ENCODE results near the gene SH3PXD2A. TPM values are rescaled to one million over a fixed set of nuclear protein-coding genes. Genes with fewer than 3 reads are reported as not detected.

Gene SH3PXD2A
- total and polyA plus RNA-seq, 3 experiments from 2014 or later: 0.48 to 8.0 (median 7.7) TPM

DNA sequence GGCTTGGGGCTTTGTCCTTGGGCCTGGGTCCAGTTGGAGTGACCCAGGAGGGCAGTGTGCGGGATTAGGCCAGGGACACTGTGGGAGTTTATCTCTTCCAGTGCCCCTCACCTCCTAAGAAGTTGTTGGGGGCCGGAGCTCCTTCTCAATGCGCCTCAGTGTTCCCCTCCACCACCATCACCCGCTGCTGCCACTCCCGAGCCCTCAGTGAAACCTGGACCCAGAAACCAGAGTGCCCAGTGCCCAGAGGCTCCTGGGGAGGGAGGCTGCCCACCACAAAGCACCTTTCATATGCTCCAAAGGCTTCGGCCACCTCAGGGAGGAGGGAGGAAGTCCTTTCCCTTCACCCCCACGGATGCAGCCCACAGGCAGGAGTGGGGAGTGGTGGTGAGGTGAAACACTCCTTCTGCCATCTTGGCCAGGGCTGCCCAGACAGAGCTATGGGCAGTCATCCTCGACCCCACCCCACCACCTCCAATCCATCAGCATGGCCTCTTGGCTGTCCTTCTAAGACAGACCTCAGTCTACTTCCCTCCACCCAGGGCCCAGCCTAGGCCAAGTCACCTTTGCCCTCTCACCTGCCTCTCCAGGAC is 99.0 kb downstream of the SH3PXD2A start:
- H3K27ac Mint-ChIP-seq: peak overlapping the region in 4 of 8 donors; percentile 49 to 96 (median 70)

DNA sequence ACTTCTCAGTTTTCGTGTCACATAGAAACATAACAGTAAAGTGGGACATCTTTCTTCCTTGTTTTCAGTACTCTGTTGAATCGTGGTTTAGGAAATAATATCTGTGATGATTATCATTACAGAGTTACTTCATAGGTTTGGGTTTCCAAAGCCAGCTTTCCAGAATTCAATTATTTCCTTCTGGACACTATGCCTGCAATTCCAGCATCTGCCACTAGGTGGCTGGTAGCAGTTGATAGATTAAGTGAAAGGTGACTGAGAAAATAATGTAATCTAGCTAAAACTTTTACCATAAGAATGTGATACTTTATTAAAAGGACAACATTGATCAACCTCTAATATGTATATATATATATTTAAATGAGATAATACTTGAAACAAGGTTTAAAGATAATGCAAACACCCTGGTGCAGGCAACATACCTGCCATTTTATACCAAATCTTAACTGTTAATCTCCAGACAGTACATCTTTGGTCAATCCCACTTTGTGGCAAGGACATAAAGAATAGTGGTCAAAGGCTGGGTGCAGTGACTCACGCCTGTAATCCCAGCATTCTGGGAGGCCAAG is 102.6 kb downstream of the SH3PXD2A start:
- Mint-ChIP-seq H3K36me3 (no peaks in the 10 kb centered on the region), H3K4me1 (peaks cover 14 to 20% (median 18%) of the 10 kb centered on the region in 3 donors), H3K27ac (no peak overlapping the region), H3K27me3 (peaks cover 0 to 6% of the 10 kb centered on the region in 2 donors), H3K9me3 (peaks cover 0 to 12% (median 9%) of the 10 kb centered on the region in 5 donors), H3K4me3 (no peak overlapping the region)
- POLR2A ChIA-PET: no interaction called here
- H3K27me3 ChIP-seq (ENCODE audit: insufficient read depth, low read length, poor library complexity, severe bottlenecking): no peaks in the 10 kb centered on the region
- no peak overlapping the region for H3K4me3 ChIP-seq (ENCODE audit: low read length)
- no peak overlapping the region for H3K27ac ChIP-seq (ENCODE audit: low read depth, low read length)
- peaks cover 12% of the 10 kb centered on the region for H3K4me1 ChIP-seq (ENCODE audit: insufficient read depth, low read length)
- CTCF ChIA-PET: interaction anchor here (0.8 to 1.0 kb wide), 4 partner anchors 11 to 20 kb away, joined by 3 to 5 read pairs (median 4); no protein-coding TSS in a partner anchor
- H3K9me3 ChIP-seq (ENCODE audit: low read length): peaks cover 5% of the 10 kb centered on the region
- no peaks in the 10 kb centered on the region for H3K36me3 ChIP-seq (ENCODE audit: insufficient read depth, low read length)
- DNase-seq: no peak

More for the DNA sequence above, 99.0 kb downstream of the SH3PXD2A start:
- ChIA-PET CTCF (interaction anchor here (3.6 kb wide), 1 partner anchor 17 kb away, joined by 15 read pairs; no protein-coding TSS in a partner anchor), POLR2A (no interaction called here)
- H3K36me3 Mint-ChIP-seq: no peaks in the 10 kb centered on the region
- Histone ChIP-seq H3K27me3 (ENCODE audit: insufficient read depth, low read length, poor library complexity, severe bottlenecking) (no peaks in the 10 kb centered on the region), H3K4me3 (ENCODE audit: low read length) (no peak overlapping the region), H3K36me3 (ENCODE audit: insufficient read depth, low read length) (no peaks in the 10 kb centered on the region), H3K27ac (ENCODE audit: low read depth, low read length) (no peak overlapping the region), H3K4me1 (ENCODE audit: insufficient read depth, low read length) (peaks cover 28% of the 10 kb centered on the region), H3K9me3 (ENCODE audit: low read length) (peaks cover 5% of the 10 kb centered on the region)
- H3K27me3 Mint-ChIP-seq: no peaks in the 10 kb centered on the region
- no peak for DNase-seq
- peaks cover 0 to 10% (median 7%) of the 10 kb centered on the region in 5 donors for H3K9me3 Mint-ChIP-seq
- H3K4me3 Mint-ChIP-seq: no peak overlapping the region
- peaks cover 24 to 29% (median 29%) of the 10 kb centered on the region in 3 donors for H3K4me1 Mint-ChIP-seq

DNA sequence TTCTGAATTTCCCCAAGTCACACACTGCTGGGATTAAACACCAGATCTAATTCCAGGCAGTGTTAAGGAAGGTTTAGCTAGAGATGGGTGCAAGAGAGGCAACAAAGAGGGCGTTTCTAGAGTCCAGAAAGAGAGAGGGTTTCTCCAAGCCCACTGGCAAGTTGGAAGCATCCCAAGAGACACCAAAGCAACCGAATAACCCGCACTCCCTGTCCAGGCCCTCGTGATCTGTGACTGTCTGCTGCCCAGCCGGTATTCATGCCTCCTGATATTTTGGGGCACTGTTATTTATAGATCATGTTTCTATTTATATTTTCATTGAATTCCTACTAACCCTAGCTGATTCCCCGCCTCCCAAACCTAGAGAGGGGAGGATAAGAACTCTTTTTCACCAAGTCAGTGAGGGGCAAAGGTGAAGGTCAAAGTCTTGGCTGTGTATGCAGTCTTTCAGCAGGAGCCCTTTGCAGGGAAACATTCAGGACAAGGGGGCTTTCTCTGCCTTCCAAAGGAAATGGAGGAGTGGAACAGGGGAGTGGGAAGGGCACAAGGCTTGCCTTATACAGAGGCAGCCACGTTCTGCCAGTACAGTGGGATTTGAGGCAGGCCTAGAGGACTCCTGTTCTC is 103.6 kb downstream of the SH3PXD2A start:
- no peaks in the 10 kb centered on the region for H3K36me3 ChIP-seq (ENCODE audit: insufficient read depth, low read length)
- Mint-ChIP-seq H3K27me3 (peaks cover 0 to 8% of the 10 kb centered on the region in 2 donors), H3K4me1 (peaks cover 10 to 19% (median 17%) of the 10 kb centered on the region in 3 donors), H3K27ac (no peak overlapping the region), H3K36me3 (no peaks in the 10 kb centered on the region), H3K9me3 (peaks cover 0 to 12% (median 9%) of the 10 kb centered on the region in 5 donors), H3K4me3 (no peak overlapping the region)
- H3K4me1 ChIP-seq (ENCODE audit: insufficient read depth, low read length): peaks cover 9% of the 10 kb centered on the region
- ChIA-PET POLR2A (no interaction called here), CTCF (interaction anchor here (1.0 kb wide), 1 partner anchor 13 kb away, joined by 5 read pairs; no protein-coding TSS in a partner anchor)
- DNase-seq: no peak
- H3K27ac ChIP-seq (ENCODE audit: low read depth, low read length): no peak overlapping the region
- peaks cover 5% of the 10 kb centered on the region for H3K9me3 ChIP-seq (ENCODE audit: low read length)
- no peaks in the 10 kb centered on the region for H3K27me3 ChIP-seq (ENCODE audit: insufficient read depth, low read length, poor library complexity, severe bottlenecking)
- H3K4me3 ChIP-seq (ENCODE audit: low read length): no peak overlapping the region

DNA sequence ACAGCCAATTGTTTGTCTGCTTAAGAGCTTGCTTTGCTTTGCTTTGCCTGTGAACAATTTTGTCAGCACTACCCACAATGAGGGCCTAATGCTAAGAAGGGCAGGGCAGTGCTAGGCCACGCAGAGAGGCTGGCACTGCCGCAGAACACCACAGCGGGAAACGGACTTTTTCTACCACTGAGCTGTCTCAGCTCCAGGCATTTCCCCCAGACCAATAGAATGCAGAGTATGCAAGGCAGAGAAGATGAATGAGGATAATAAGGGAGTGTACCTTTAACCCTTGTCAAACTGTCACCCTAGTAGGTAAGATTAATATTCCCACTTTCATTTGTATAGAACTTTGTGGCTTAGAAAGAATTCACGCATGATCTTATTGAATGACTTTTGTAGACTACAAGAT is 104.5 kb downstream of the SH3PXD2A start:
- H3K27me3 Mint-ChIP-seq: peaks cover 0 to 11% of the 10 kb centered on the region in 2 donors
- H3K4me1 Mint-ChIP-seq: peaks cover 13 to 25% (median 23%) of the 10 kb centered on the region in 3 donors

GRCh38 chr10:103749779-103750178 is 105.6 kb downstream of the SH3PXD2A start:
- Histone ChIP-seq H3K27ac (ENCODE audit: low read depth, low read length) (no peak overlapping the region), H3K36me3 (ENCODE audit: insufficient read depth, low read length) (no peaks in the 10 kb centered on the region), H3K27me3 (ENCODE audit: insufficient read depth, low read length, poor library complexity, severe bottlenecking) (no peaks in the 10 kb centered on the region), H3K4me3 (ENCODE audit: low read length) (no peak overlapping the region), H3K4me1 (ENCODE audit: insufficient read depth, low read length) (peaks cover 9% of the 10 kb centered on the region), H3K9me3 (ENCODE audit: low read length) (peaks cover 5% of the 10 kb centered on the region)
- Mint-ChIP-seq H3K4me3 (no peak overlapping the region), H3K4me1 (peaks cover 17 to 29% (median 27%) of the 10 kb centered on the region in 3 donors), H3K27me3 (peaks cover 0 to 11% of the 10 kb centered on the region in 2 donors), H3K27ac (no peak overlapping the region), H3K9me3 (peaks cover 0 to 12% (median 9%) of the 10 kb centered on the region in 5 donors), H3K36me3 (no peaks in the 10 kb centered on the region)
- no peak for DNase-seq
- ChIA-PET POLR2A (no interaction called here), CTCF (interaction anchor here (1.1 to 1.2 kb wide), 2 partner anchors 16 to 37 kb away, joined by 3 read pairs; no protein-coding TSS in a partner anchor)

More for the DNA sequence above, 104.5 kb downstream of the SH3PXD2A start:
- no peaks in the 10 kb centered on the region for H3K36me3 ChIP-seq (ENCODE audit: insufficient read depth, low read length)
- CTCF ChIA-PET: interaction anchor here (1.0 kb wide), 1 partner anchor 14 kb away, joined by 5 read pairs; no protein-coding TSS in a partner anchor
- H3K27ac ChIP-seq (ENCODE audit: low read depth, low read length): no peak overlapping the region
- H3K9me3 ChIP-seq (ENCODE audit: low read length): peaks cover 5% of the 10 kb centered on the region
- no peaks in the 10 kb centered on the region for H3K27me3 ChIP-seq (ENCODE audit: insufficient read depth, low read length, poor library complexity, severe bottlenecking)
- no peak overlapping the region for H3K4me3 ChIP-seq (ENCODE audit: low read length)
- no peak overlapping the region for H3K4me3 Mint-ChIP-seq
- peak overlapping the region in 1 of 8 donors; percentile 69 for H3K27ac Mint-ChIP-seq
- no peak for DNase-seq
- peaks cover 9% of the 10 kb centered on the region for H3K4me1 ChIP-seq (ENCODE audit: insufficient read depth, low read length)
- POLR2A ChIA-PET: no interaction called here
- H3K36me3 Mint-ChIP-seq: no peaks in the 10 kb centered on the region
- H3K9me3 Mint-ChIP-seq: peaks cover 0 to 12% (median 9%) of the 10 kb centered on the region in 5 donors

GRCh38 chr10:103748020-103748419 is 107.4 kb downstream of the SH3PXD2A start:
- no peaks in the 10 kb centered on the region for H3K27me3 ChIP-seq (ENCODE audit: insufficient read depth, low read length, poor library complexity, severe bottlenecking)
- ChIA-PET CTCF (no interaction called here), POLR2A (interaction anchor here (1.4 kb wide), 1 partner anchor 18 kb away, joined by 5 read pairs; no protein-coding TSS in a partner anchor)
- peak overlapping the region in 3 of 8 donors; percentile 29 to 68 (median 37) for H3K27ac Mint-ChIP-seq
- peaks cover 9% of the 10 kb centered on the region for H3K4me1 ChIP-seq (ENCODE audit: insufficient read depth, low read length)
- peaks cover 5% of the 10 kb centered on the region for H3K9me3 ChIP-seq (ENCODE audit: low read length)
- H3K27ac ChIP-seq (ENCODE audit: low read depth, low read length): no peak overlapping the region
- H3K4me3 ChIP-seq (ENCODE audit: low read length): no peak overlapping the region
- H3K9me3 Mint-ChIP-seq: peaks cover 0 to 12% (median 9%) of the 10 kb centered on the region in 5 donors
- H3K4me1 Mint-ChIP-seq: peaks cover 17 to 29% (median 27%) of the 10 kb centered on the region in 3 donors
- H3K36me3 ChIP-seq (ENCODE audit: insufficient read depth, low read length): no peaks in the 10 kb centered on the region
- DNase-seq: no peak
- peaks cover 0 to 11% of the 10 kb centered on the region in 2 donors for H3K27me3 Mint-ChIP-seq
- H3K36me3 Mint-ChIP-seq: no peaks in the 10 kb centered on the region
- peak overlapping the region in 2 of 7 donors; percentile 15 to 24 for H3K4me3 Mint-ChIP-seq

DNA sequence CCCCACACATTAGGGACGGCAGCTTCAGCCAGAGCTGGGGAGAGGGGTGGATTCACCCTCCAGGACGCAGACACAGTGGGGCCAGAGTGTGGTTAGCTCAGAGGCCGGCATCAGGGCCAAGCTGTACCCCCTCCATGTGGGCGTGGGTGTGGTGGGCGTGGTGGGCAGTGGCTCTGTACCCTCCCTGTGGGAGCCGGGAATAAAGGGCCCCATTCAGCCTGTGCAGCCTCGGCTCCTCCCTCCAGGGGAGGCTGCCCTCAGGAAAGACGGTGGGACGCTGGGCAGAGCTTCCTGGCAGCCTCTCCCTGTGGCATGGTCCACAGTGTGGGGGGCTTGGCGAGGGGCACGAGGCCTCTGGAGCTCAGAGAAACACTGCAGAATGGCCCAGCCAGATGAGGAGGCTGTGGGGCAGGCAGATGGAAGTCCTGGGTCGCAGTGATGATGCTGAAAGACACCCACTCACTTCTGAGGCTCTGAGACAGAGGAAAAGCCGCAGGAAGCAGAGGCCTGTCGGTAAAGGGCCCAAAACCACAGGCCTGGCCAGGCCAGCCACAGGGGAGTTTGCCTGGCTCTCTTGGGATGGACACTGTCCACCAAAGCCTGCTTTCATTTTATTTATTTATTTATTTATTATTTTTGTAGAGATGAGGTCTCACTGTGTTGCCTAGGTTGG is 108.0 kb downstream of the SH3PXD2A start:
- Mint-ChIP-seq H3K4me3 (no peak overlapping the region), H3K9me3 (peaks cover 0 to 7% (median 5%) of the 10 kb centered on the region in 5 donors), H3K4me1 (peaks cover 17 to 29% (median 27%) of the 10 kb centered on the region in 3 donors), H3K27ac (peak overlapping the region in 1 of 8 donors; percentile 64), H3K27me3 (peaks cover 0 to 11% of the 10 kb centered on the region in 2 donors), H3K36me3 (no peaks in the 10 kb centered on the region)
- DNase-seq: no peak
- H3K36me3 ChIP-seq (ENCODE audit: insufficient read depth, low read length): no peaks in the 10 kb centered on the region
- no peak overlapping the region for H3K4me3 ChIP-seq (ENCODE audit: low read length)
- peaks cover 1% of the 10 kb centered on the region for H3K9me3 ChIP-seq (ENCODE audit: low read length)
- CTCF ChIA-PET: no interaction called here
- POLR2A ChIA-PET: interaction anchor here (1.4 kb wide), 1 partner anchor 18 kb away, joined by 5 read pairs; no protein-coding TSS in a partner anchor
- no peaks in the 10 kb centered on the region for H3K27me3 ChIP-seq (ENCODE audit: insufficient read depth, low read length, poor library complexity, severe bottlenecking)
- H3K27ac ChIP-seq (ENCODE audit: low read depth, low read length): no peak overlapping the region
- peaks cover 9% of the 10 kb centered on the region for H3K4me1 ChIP-seq (ENCODE audit: insufficient read depth, low read length)

Data from CD8-positive, alpha-beta memory T cell (primary cell).